GM21447 (cell line): Measurements from ENCODE around the gene NFKBIB.
"Not testable (repeated sequence)": the region's sequence is repeated elsewhere in the genome, so short reads cannot be mapped to it uniquely, and the experiment has no call there.

ENCODE experiments used
- ATAC-seq: cut with Tn5 transposase; IDR thresholded peaks from one replicate; pipeline ENCODE4 v1.9.1; 2021; ENCODE audit not compliant: unreplicated experiment

Gene NFKBIB

DNA sequence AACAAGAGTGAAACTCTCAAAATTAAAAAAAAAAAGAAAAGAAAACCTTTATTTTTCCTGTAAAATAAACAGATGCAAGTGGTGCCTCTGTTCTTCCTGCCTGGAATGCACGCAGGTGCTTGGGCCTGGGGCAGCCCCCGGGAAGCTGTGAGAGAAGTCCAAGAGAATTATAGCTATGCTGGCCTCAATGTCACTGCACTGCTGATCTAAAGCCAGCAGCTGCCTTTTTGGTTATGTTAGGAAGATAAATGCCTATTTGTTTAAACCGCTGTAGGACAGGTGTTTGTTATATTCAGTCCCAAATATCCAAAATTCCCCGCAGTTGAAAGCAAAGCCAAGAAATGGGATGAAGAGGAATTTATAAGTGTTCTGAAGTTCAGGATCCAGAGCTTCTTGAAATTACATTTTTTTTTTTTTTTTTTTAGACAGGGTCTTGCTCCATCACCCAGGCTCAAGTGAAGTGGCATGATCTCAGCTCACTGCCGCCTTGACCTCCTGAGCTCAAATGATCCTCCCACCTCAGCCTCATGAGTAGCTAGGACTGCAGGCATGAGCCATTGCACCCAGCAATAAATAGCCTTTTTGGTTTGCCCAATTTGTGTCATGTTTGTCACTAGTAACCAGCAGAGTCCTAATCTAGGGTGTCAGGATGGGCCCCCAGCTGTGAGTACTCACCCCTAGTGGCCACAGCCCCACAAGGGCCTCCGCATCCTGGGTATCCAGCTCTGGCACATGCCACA, 23.9 kb upstream of the NFKBIB start:
- no peak for ATAC-seq

DNA sequence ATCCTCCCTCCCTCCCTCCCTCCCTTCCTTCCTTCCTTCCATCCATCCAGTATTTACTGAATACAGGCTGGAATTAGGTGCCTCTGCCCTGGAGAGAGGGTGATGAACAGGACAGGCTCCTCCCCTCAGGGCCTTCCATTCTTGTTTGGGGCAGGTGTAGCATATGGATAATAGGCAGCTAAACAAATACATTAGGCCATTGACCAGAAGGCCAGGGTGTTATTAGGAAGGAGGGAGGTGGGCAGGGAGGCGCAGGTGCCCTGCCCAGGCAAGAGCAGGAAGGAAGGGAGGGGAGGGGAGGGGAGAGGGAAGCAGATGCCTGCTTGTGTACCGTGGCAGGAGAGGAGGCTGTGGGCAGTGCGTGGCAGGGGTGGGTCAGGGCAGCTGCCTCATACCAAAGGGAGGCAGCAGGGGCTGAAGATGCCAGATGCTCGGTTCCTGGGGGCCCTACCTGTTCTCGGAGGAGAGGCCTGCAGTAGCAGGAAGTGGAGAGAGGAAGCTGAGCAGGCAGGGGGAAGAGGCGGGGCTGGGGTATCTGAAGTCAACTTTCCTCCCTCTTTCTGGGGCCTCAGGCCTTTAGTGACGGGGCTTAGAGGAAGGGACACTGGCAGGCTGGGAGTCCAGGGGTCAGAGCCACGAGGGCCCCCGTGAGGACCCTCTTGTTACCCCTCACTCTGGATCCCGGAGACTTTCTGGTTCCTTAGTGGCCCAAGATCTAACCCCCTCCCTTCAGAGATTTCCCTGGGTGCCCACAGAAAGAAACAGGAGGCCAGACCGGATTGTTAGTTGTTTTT, 21.8 kb upstream of the NFKBIB start, which contains the start of gene RINL:
TSS of gene RINL (minus strand) at position 495 of the 794 bp plus-strand sequence. CDS start 1,533 bp downstream, outside the sequence.
- peak; percentile 71 for ATAC-seq

DNA sequence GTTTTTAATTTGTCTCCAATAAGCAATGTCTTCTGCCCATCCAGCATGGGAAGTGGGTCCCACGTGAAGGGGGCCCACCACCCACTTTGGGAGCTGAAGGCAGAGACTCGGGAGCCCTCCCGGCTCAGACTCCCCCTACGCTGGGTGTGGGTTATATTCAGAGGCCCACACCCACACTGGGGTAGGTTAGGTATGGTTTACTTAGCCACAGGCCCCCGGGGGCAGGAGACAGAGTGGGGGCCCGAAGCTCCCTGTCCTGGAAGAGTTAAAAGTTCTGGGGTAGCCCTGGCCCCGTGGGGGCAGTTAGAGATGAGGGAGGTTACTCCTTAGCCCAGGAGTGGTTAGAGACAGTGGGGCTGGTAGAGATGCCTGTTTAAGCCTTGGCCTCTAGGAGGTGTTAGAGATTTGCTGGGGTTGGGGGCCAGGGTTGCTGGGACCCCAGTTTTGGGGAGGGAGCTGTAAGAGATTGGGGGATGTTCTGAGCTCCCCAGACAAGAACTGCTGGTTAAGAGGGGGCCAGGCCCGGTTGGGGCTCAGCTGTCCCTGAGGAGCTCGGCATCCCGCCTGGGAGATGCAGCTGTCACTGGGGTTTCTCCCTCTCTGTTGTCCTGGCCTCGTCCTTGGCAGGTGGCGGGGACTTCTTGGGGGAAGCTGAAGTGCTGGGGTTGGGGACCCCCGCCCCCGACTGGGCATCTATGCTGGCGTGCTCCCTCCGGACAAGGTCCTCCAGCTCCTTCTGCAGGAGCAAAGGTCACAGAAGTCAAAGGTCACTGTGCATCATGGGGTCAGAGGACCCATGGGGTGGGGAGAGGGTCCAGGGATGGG, 21.0 kb upstream of the NFKBIB start:
- ATAC-seq, result no peak

DNA sequence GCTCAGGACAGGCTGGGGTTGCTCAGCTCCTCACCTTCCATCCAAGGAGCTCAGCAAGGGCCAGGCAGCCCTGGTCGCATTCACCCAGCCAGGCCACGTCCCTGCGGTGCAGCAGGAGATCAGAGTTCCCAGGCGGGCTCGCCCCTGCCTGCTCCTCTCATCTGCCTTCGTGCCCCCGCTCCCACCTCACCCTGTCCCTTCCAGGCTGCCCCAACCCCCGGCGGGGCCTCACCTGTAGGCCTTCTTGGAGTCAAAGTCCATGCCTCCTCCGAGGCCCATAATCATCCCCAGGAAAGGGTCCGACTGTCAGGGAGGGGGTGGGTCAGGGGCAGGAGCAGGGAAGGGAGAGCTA, 20.4 kb upstream of the NFKBIB start:
- no peak for ATAC-seq

DNA sequence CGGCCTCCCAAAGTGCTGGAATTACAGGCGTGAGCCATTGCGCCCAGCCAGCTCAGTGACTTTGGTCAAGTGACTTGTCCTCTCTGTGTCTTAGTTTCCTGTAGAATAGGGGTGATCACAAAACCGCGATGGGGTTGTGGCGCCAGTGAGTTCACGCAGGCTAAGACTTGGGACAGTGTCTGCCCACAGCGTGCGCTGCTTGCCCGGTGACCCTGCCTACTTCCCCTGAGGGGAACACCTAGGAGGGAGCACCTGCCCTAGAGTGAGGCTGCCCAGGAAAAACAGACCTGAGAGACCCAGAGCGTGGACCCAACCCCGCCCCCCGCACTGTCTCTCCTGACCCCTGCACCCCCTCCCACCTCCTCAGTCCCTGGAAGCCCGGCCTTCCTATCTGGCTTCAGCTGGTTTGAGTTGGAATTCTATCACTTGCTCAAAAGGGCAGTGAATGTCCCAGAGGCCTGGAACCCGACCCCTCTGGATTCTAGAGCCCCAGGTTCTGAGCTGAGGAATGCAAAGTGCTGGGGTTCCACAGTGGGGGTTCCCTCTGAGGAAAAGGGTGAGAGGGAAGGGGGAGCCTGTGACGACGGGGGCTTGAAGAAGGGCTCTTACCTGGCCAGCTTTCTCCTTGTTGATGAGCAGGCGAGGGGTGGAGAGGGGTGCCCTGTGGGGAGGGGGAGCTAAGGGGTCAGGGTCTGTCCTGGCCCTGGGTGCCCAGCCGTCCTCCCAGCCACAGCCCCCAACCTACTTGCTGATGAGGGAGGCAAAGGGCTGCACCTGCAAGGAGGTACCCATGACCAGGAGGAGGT, 19.5 kb upstream of the NFKBIB start:
- ATAC-seq, result no peak

DNA sequence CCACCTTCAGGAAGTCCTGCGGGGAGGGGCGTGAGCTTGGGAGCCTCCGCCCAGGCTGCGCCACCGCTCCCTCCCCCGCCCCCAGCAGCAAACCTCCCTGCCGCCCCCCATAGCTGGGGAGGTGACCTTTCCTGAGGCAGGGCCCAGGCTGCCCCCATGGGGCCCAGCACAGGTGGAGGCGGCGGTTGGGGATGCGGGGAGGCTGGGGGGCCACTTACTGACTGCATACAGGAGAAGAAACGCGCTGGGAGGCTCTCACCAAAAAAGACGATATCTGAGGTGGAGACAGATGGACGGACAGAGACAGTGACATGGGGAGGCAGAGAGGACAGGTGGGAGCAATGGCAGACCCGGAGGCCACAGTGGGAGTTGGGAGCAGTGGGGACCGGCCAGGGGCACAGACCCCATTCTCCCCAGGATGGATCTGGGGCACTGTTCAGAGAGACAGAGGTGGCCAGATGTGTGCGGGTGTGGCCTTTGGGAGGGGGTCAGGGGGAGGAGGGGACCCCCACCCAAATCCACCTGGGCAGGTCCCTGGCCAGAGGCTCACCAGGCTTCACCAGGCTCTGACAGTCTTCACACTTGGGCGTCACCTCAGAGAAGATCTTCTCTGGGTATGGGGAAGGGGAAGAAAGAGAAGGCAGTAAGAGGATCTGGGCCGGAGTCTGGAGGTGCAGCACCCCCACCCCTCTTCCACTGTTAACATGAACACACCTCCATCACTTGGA, 18.7 kb upstream of the NFKBIB start:
- ATAC-seq, result no peak

DNA sequence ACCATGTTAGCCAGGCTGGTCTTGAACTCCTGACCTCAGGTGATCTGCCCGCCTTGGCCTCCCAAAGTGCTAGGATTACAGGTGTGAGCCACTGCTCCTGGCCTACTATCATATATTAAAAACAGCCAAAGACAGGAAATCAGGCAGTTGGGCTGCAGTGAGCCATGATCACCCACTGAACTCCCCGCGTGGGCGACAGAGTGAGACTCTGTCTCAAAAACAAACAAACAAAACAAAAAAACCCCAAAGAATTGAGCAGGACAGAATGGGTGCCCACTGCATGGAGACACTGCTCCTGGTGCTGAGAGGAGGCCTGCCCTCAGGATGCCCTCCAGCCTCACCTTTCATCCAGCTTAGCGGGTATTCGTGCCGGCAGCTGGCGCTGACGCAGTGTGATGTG, 16.5 kb upstream of the NFKBIB start:
- ATAC-seq, result no peak

DNA sequence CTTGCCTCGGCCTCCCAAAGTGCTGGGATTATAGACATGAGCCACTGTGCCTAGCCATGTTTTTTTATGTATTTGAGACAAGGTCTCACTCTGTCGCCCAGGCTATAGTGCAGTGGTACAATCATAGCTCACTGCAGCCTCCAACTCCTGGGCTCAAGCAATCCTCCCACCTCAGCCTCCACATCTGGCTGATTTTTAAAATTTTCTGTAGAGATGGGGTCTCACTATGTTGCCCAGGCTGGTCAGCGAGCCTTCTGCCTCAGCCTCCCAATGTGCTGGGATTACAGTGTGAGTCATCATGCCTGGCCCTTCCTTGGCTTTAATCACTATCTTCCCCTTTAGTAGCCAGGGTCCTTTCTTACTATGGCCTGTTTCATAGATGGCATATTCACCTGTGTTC, 15.1 kb upstream of the NFKBIB start:
- not testable (repeated sequence) for ATAC-seq

DNA sequence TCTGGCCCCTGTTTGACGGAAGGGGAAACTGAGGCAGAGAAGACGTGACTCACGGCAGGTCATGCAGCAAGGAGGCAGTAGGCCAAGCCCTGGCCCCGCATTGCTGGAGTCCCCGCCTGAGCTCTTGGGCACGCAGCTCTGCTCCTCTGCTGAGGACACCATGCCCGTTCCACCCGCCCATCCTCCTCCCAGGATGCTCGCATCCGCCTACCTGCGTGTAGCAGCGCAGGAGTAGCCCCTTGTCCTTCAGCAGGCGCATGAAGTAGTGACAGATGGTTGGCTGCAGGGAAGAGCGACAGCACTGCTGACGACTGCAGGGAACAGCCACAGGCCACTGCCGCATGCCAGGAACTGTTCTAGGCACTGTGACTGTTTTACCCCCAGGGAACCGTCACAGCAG, 10.9 kb upstream of the NFKBIB start:
- ATAC-seq, result no peak

DNA sequence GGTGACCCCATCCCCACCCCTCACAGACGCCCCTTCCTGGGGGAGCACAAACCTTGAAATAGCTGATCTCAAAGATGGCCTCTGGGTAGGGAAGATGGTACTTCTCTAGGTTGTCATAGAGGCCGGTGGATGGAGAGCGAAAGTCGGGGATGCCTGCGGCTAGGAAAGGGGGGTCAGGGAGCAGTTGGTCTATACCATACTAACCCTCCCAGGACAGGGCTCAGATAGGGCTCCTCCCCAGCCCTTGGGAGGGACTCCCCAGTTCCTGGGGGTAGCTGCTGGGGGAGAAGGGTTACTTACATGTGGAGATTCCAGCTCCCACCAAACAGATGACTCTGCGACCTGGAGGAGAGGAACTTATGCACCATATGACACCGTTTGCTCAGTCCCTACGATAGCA, 10.0 kb upstream of the NFKBIB start:
- no peak for ATAC-seq

DNA sequence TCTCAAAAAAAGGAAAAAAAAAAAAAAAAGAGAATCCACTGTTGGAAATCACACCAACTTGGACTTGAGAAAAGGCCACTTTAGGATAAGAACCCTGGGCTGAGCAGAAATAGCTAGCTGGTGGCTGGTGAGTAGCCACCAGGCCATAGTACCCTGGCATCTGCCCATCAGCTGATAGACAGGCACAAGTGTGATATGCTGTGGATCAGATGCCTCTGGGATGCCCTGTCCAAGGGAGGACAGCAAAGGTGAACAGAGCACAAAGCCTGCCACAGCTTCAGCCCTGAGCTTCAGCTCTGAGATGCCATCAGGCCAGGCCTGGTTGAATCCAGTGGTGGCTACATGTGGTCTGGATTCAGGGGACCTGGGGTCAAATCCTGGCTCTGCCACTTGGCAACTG, 9.1 kb upstream of the NFKBIB start:
- ATAC-seq, result no peak

DNA sequence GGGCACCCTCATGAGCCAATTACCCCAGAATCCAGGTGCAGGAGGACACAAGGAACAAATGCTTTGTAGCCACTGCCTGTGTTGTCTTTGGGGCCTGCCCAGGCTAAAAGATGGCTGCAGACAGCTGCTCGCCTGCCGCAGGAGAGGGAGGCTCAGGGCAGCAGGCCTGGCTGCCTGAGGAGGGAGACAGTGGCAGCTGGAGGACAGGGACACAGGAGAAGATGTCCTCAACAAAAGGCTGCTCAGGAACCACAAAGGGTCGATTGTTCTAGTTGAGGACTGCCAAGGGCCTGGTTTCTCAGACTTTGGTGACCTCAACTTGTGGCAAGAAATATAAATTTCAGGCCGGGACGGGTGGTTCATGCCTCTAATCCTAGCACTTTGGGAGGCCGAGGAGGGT, 8.0 kb upstream of the NFKBIB start:
- no peak for ATAC-seq

DNA sequence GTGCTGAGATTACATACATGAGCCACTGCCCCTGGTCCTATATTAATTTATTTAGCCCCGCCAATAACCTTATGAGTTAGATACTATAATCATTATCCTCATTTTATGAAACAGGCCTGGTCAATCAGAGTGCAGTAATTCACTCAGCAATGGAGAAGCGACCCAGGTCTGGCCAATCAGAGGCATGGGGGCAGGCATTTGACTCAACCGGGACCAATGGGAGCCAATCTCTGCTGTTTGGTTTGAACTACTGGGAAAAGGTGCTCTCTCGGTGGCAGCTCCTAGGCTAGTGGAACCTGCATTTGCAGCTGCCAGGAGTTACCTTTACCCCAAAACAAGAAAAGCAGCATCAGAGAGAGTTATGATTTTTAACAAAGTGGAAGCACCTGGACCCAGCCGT, 6.9 kb upstream of the NFKBIB start:
- no peak for ATAC-seq

DNA sequence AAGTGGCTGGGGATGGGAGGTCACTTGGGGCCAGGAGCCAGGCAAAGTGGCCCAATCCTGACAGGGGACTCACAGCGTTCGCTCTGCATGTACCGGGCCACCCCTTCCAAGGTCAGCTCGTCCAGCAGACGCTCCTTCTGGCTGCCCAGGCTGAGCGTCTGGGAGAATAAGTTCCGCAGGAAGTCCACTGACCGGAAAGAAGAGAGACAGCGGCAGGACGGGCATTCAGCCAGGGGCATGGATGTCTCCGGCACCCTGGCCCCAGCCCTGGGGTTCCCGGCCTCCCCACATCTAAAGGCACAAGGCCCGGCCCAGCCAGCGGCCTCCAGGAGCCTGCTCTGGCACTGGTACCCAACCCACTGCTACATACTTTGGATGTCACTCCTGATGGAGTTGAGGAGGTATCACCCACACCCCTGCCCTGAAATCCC, 6.4 kb upstream of the NFKBIB start:
- ATAC-seq, result no peak

DNA sequence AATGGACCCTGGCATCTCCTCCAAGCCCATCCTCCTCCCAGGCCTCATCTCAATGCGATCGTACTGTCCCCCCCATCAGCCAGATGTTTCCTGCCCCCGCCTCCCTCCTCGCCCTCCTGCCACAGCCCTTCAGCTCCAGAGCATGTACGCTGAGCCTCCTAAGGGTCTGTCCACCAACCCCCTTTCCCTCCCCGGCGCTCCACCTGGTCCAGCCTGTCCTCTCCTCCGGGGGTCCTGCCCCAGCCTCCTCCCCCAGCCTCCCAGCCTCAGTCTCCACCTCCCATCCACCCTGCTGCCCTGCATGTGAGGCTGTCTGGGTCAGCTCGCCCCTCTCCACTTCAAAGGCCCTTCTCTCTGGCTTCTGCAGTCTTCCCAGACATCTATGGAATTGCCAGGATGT, 4.8 kb upstream of the NFKBIB start:
- no peak for ATAC-seq

DNA sequence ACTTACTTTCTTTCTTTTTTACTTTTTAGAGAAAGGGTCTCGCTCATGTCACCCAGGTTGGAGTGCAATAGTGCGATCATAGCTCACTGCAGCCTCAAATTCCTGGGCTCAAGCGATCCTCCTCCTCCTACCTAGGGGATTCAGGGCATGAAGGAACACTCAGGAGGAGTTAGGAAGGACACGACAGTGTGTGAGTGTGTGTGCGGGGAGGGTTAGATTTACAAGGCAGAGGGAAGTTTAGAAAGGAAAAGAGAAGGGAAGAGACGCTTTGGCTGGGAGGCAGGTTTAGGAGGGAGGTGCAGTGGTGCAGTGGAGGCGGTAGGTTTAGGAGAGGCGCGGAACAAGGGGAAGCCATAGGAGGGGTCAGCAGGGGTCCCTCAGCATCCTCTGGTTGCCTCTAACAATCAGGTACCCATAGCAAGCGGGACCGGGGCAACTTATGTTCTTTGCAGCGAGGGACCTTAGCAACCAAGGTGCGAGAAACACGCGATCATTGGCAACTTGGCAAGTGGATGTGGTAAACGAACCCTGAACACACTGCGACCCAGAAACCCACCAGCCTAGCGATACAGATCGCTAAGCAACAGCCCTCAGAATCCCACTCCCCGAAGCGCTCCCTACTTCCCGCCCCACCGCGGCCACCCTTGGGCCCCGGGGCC, 852 bp upstream of the NFKBIB start:
- ATAC-seq, result no peak

DNA sequence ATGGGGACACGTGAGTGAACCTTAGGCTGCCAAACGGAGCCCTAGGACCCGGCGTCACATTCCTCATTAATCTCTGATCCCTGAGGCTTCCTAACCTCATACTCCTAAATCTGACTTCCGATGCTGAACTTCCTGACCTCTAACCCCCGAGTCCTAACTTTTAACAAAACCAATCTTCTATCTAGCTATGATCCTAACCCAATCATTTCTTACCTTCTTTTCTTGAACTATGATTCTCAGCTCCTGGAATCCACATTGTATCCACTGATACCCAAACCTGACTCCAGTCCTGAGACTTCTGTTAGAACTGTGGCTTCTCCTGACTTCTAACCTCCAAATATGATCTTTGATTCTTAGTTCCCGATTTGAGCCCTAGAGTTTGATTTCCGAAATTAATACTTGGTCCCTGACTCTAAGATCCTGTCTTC, 447 bp downstream of the NFKBIB start:
- no peak for ATAC-seq

DNA sequence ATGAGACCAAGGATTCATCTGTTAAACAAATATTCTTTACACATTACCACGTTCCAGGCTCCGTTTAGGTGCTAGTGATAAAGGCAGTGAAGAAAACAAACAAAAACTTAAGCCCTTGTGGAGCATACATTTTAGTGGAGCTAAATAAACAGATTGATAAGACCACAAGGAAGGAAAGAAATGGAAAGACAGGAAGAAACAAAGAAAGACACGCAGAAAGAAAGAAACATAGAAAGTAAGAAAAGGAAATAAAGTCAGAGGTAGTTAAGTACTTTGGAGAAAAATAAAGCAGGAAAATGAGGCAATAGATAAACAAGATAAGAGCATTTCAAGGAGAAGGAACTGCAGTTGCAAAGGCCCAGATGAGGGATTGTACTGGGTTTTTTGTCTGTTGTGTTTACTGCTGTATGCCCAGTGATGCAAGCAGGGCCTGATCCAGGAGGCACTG, 998 bp downstream of the NFKBIB start:
- ATAC-seq, result no peak

DNA sequence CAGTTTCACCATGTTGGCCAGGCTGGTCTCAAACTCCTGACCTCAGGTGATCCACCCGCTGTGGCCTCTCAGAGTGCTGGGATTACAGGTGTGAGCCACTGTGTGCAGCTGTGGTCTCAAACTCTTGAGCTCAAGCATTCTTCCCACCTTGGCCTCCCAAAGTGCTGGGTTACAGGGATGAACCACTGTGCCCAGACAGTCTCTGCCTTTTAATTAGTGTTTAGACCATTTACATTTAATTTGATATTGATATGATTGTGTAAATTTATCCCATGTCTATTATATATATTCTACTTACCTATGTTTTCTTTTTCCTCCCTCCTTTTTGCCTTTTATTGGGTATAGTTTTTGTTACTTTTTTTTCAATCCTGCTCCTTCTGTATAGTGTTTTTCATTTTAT, 1.9 kb downstream of the NFKBIB start:
- no peak for ATAC-seq
